H9 (cell line): Measurements from ENCODE around the gene TBPL1. TPM values are rescaled to one million over a fixed set of nuclear protein-coding genes. Genes with fewer than 3 reads are reported as not detected.

Source experiments
- DNase-seq: peaks from one replicate; pipeline ENCODE4 v3.0.0-alpha.2; 2017
- H2AFZ ChIP-seq: one replicate; pipeline ENCODE4 v1.6.1; 2013; ENCODE audit warnings: mild to moderate bottlenecking, low read length, control low read depth, moderate library complexity
- H2AK5ac ChIP-seq: 2 replicates; pipeline ENCODE4 v1.6.1; 2013; ENCODE audit warnings: low read length, control low read depth, mixed read lengths; ENCODE audit not compliant: insufficient read length
- H2BK120ac ChIP-seq: one replicate; pipeline ENCODE4 v1.6.1; 2013; ENCODE audit warnings: low read depth, mild to moderate bottlenecking, low read length, control low read depth, inconsistent platforms; ENCODE audit not compliant: poor library complexity, severe bottlenecking
- H2BK12ac ChIP-seq: 2 replicates; pipeline ENCODE4 v1.6.1; 2013; ENCODE audit warnings: low read length, control low read depth, mixed read lengths, low read depth; ENCODE audit not compliant: insufficient read length
- H2BK15ac ChIP-seq: 2 replicates; pipeline ENCODE4 v1.6.1; 2013; ENCODE audit warnings: low read depth, low read length, control low read depth
- H2BK20ac ChIP-seq: one replicate; pipeline ENCODE4 v1.6.1; 2013; ENCODE audit warnings: low read depth, mild to moderate bottlenecking, low read length, control low read depth, inconsistent platforms; ENCODE audit not compliant: poor library complexity, severe bottlenecking
- H2BK5ac ChIP-seq: 2 replicates; pipeline ENCODE4 v1.6.1; 2013; ENCODE audit warnings: low read length, control low read depth, mixed read lengths; ENCODE audit not compliant: insufficient read length
- H3K14ac ChIP-seq: 2 replicates; pipeline ENCODE4 v1.6.1; 2013; ENCODE audit warnings: low read length, control low read depth; ENCODE audit not compliant: insufficient read depth
- H3K18ac ChIP-seq: 2 replicates; pipeline ENCODE4 v1.6.1; 2013; ENCODE audit warnings: low read depth, mild to moderate bottlenecking, mixed read lengths, low read length, control low read depth; ENCODE audit not compliant: insufficient read length
- H3K23ac ChIP-seq: 2 replicates; pipeline ENCODE4 v1.6.1; 2013; ENCODE audit warnings: low read length, control low read depth, mixed read lengths, low read depth; ENCODE audit not compliant: insufficient read length
- H3K23me2 ChIP-seq: 2 replicates; pipeline ENCODE4 v1.6.1; 2013; ENCODE audit warnings: low read depth, mild to moderate bottlenecking, mixed read lengths, low read length, control low read depth; ENCODE audit not compliant: insufficient read length, poor library complexity, severe bottlenecking
- H3K27ac ChIP-seq: 2 replicates; pipeline ENCODE4 v1.5.1; 2013; ENCODE audit warnings: low read length, control low read depth, mixed read lengths, low read depth; ENCODE audit not compliant: insufficient read length
- H3K27me3 ChIP-seq: 2 replicates; pipeline ENCODE4 v1.6.1; 2013; ENCODE audit warnings: low read length, control low read depth, inconsistent platforms; ENCODE audit not compliant: insufficient read depth
- H3K4ac ChIP-seq: 2 replicates; pipeline ENCODE4 v1.6.1; 2013; ENCODE audit warnings: low read depth, mild to moderate bottlenecking, control low read depth, inconsistent platforms, low read length, moderate library complexity
- H3K4me1 ChIP-seq: 2 replicates; pipeline ENCODE4 v1.6.1; 2013; ENCODE audit warnings: low read length, control low read depth, inconsistent platforms; ENCODE audit not compliant: insufficient read depth
- H3K4me2 ChIP-seq: 2 replicates; pipeline ENCODE4 v1.6.1; 2013; ENCODE audit warnings: low read length, control low read depth, mixed read lengths; ENCODE audit not compliant: insufficient read length, insufficient read depth
- H3K56ac ChIP-seq: 2 replicates; pipeline ENCODE4 v1.6.1; 2013; ENCODE audit warnings: low read depth, mild to moderate bottlenecking, mixed read lengths, low read length, control low read depth; ENCODE audit not compliant: insufficient read length
- H3K79me1 ChIP-seq: 2 replicates; pipeline ENCODE4 v1.6.1; 2013; ENCODE audit warnings: low read depth, mild to moderate bottlenecking, moderate library complexity, low read length, control low read depth, inconsistent platforms; ENCODE audit not compliant: insufficient read depth, poor library complexity, severe bottlenecking
- H3K79me2 ChIP-seq: 2 replicates; pipeline ENCODE4 v1.6.1; 2013; ENCODE audit warnings: low read length, control low read depth, inconsistent platforms; ENCODE audit not compliant: insufficient read depth
- H3K9ac ChIP-seq: 2 replicates; pipeline ENCODE4 v1.6.1; 2013; ENCODE audit warnings: low read length, control low read depth, mixed read lengths; ENCODE audit not compliant: insufficient read length; ENCODE audit errors: extremely low read depth
- H3K9me3 ChIP-seq: one replicate; pipeline ENCODE4 v1.6.1; 2013; ENCODE audit warnings: low read depth, low read length, inconsistent platforms; ENCODE audit not compliant: control insufficient read depth
- H3T11ph ChIP-seq: one replicate; pipeline ENCODE4 v1.6.1; 2013; ENCODE audit warnings: mild to moderate bottlenecking, low read length, control low read depth, inconsistent platforms
- H4K20me1 ChIP-seq: one replicate; pipeline ENCODE4 v1.6.1; 2013; ENCODE audit not compliant: control insufficient read depth, insufficient read length, insufficient read depth
- H4K5ac ChIP-seq: 2 replicates; pipeline ENCODE4 v1.6.1; 2013; ENCODE audit warnings: low read depth, mild to moderate bottlenecking, mixed read lengths, low read length, control low read depth; ENCODE audit not compliant: insufficient read length
- H4K8ac ChIP-seq: replicated peaks from 2 replicates; pipeline ENCODE4 v1.6.1; 2013; ENCODE audit warnings: low read length, control low read depth, mixed read lengths, low read depth; ENCODE audit not compliant: insufficient read length
- H4K91ac ChIP-seq: 2 replicates; pipeline ENCODE4 v1.6.1; 2013; ENCODE audit warnings: low read depth, mild to moderate bottlenecking, moderate library complexity, mixed read lengths, low read length, control low read depth; ENCODE audit not compliant: insufficient read length
- H3K27ac Mint-ChIP-seq, 3 experiments: 2 replicates in 2 of 3; 3 replicates in 1 of 3; pipeline ENCODE4 v1.8.0; 2020 to 2021; ENCODE audit warnings: mixed read lengths in 3 of 3, mild to moderate bottlenecking in 1 of 3, moderate library complexity in 1 of 3
- H3K27me3 Mint-ChIP-seq: 2 replicates; pipeline ENCODE4 v1.8.0; 2021; ENCODE audit warnings: low read depth, mild to moderate bottlenecking, moderate library complexity, mixed read lengths
- H3K36me3 Mint-ChIP-seq, 3 experiments: 2 replicates in 2 of 3; 3 replicates in 1 of 3; pipeline ENCODE4 v1.8.0; 2020 to 2021; ENCODE audit warnings: low read depth in 3 of 3, mixed read lengths in 3 of 3; ENCODE audit not compliant: insufficient read depth in 1 of 3
- H3K4me1 Mint-ChIP-seq, 2 experiments: 2 replicates each; pipeline ENCODE4 v1.8.0; 2020; ENCODE audit warnings: mixed read lengths in 2 of 2
- H3K4me3 Mint-ChIP-seq, 2 experiments: 2 replicates in 1 of 2; 3 replicates in 1 of 2; pipeline ENCODE4 v1.8.0; 2020 to 2021; ENCODE audit warnings: mild to moderate bottlenecking in 2 of 2, mixed read lengths in 2 of 2, moderate library complexity in 1 of 2
- H3K9me3 Mint-ChIP-seq, 2 experiments: 2 replicates in 1 of 2; 3 replicates in 1 of 2; pipeline ENCODE4 v1.8.0; 2020; ENCODE audit warnings: mild to moderate bottlenecking in 2 of 2, mixed read lengths in 2 of 2, moderate library complexity in 1 of 2
- WGBS: extraction: QIAGEN DNeasy Blood & Tissue Kit; methylation state at CpG from one replicate; pipeline ENCODE4 v1.1.7; 2013; ENCODE audit warnings: missing lambda C conversion rate, low lambda C conversion rate, mixed read lengths; ENCODE audit not compliant: insufficient read length; ENCODE audit errors: extremely low coverage; 5-methylcytosine and 5-hydroxymethylcytosine counted together
- total RNA-seq: library from RNA; stranded (reverse); gene quantifications from 2 replicates; pipeline ENCODE4 v1.2.1, GENCODE V29; 2021
- TF ChIP-seq, protein P1 (sequence below): fragments of 200-600 bp; sonication (generic); conservative IDR thresholded peaks from 3 replicates; pipeline ENCODE4 v1.8.0; 2021; ENCODE audit warnings: antibody characterized with exemption, mild to moderate bottlenecking

TBPL1 gene
- total RNA-seq, 1 experiment from 2014 or later, result 49.7 TPM

DNA sequence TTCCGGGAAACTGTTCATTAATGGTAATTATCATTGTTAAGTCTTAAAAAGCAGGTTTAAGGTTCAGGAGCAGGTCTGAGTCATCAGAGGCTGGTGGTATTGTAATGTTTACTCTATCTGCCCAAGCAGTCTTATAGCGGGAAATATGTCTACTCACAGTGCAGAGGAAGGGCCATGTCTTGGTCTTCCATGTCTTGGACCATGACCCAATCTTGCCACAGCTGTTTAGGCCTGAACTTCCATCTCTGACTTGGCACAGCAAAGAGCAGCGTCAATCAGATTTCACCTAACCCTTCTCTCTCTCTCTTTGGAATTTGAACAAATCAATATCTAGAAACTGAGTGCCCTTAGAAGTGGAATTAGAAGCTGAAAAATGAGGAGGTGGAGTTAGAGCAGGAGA lies 73.6 kb downstream of the TBPL1 start:
- H3K27me3 Mint-ChIP-seq, result no peaks in the 10 kb centered on the region
- no CpG with 5 or more reads among the region's 3 CpGs for WGBS
- H2AK5ac ChIP-seq, result no peak overlapping the region
- no peaks in the 10 kb centered on the region for H3K79me2 ChIP-seq
- H2BK15ac ChIP-seq, result no peak overlapping the region
- H3K9me3 Mint-ChIP-seq, result no peaks in the 10 kb centered on the region
- DNase-seq, result no peak
- H3T11ph ChIP-seq, result no peak overlapping the region
- H2BK120ac ChIP-seq, result no peak overlapping the region
- H3K18ac ChIP-seq, result no peak overlapping the region
- H4K8ac ChIP-seq, result no peak overlapping the region
- H3K79me1 ChIP-seq, result no peaks in the 10 kb centered on the region
- H3K9ac ChIP-seq, result no peak overlapping the region
- TF ChIP-seq, protein P1, sequence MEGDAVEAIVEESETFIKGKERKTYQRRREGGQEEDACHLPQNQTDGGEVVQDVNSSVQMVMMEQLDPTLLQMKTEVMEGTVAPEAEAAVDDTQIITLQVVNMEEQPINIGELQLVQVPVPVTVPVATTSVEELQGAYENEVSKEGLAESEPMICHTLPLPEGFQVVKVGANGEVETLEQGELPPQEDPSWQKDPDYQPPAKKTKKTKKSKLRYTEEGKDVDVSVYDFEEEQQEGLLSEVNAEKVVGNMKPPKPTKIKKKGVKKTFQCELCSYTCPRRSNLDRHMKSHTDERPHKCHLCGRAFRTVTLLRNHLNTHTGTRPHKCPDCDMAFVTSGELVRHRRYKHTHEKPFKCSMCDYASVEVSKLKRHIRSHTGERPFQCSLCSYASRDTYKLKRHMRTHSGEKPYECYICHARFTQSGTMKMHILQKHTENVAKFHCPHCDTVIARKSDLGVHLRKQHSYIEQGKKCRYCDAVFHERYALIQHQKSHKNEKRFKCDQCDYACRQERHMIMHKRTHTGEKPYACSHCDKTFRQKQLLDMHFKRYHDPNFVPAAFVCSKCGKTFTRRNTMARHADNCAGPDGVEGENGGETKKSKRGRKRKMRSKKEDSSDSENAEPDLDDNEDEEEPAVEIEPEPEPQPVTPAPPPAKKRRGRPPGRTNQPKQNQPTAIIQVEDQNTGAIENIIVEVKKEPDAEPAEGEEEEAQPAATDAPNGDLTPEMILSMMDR, result no peak
- no peaks in the 10 kb centered on the region for H3K27me3 ChIP-seq
- no peaks in the 10 kb centered on the region for H3K9me3 ChIP-seq
- no peak overlapping the region for H3K56ac ChIP-seq
- H3K4me1 Mint-ChIP-seq, result peaks cover 0 to 4% of the 10 kb centered on the region in 2 experiments; a peak in 2 of 4 replicates
- no peak overlapping the region for H3K4me2 ChIP-seq
- no peaks in the 10 kb centered on the region for H3K23me2 ChIP-seq
- H3K4me3 Mint-ChIP-seq, result no peak overlapping the region
- no peak overlapping the region for H4K5ac ChIP-seq
- H3K23ac ChIP-seq, result no peak overlapping the region
- no peak overlapping the region for H2BK20ac ChIP-seq
- H3K4me1 ChIP-seq, result no peaks in the 10 kb centered on the region
- no peak overlapping the region for H3K27ac ChIP-seq
- no peak overlapping the region for H4K91ac ChIP-seq
- no peak overlapping the region for H3K14ac ChIP-seq
- H2BK12ac ChIP-seq, result no peak overlapping the region
- no peak overlapping the region for H2BK5ac ChIP-seq
- H4K20me1 ChIP-seq, result no peaks in the 10 kb centered on the region
- H2AFZ ChIP-seq, result no peak overlapping the region
- H3K36me3 Mint-ChIP-seq, result peaks cover 3 to 10% (median 7%) of the 10 kb centered on the region in 3 experiments
- H3K4ac ChIP-seq, result no peak overlapping the region
- no peak overlapping the region for H3K27ac Mint-ChIP-seq
